AG04450 (cell line): Measurements from ENCODE around the gene HORMAD2. TPM values are rescaled to one million over a fixed set of nuclear protein-coding genes. Genes with fewer than 3 reads are reported as not detected.

Source experiments
- CTCF ChIA-PET: fragments of 300-600, 350-600 bp; formaldehyde crosslinking; extraction: SDS; loops from one replicate; lab custom pipeline; 2022; ENCODE audit warnings: antibody characterized with exemption, inconsistent platforms; lab: Charles Lee
- POLR2A ChIA-PET: fragments of 350-600 bp; formaldehyde crosslinking; extraction: SDS; loops from one replicate; lab custom pipeline; 2021; ENCODE audit warnings: antibody characterized with exemption, inconsistent platforms; lab: Yijun Ruan, JAX
- DNase-seq: peaks from one replicate; pipeline ENCODE4 v3.0.0-alpha.2; 2011; ENCODE audit warnings: low read depth, low spot score
- H3K27ac ChIP-seq: one replicate; pipeline ENCODE4 v1.5.1; 2012; ENCODE audit warnings: low read depth, low read length, control low read depth
- H3K27me3 ChIP-seq: one replicate; pipeline ENCODE4 v1.6.0; 2012; ENCODE audit warnings: low read length; ENCODE audit not compliant: control insufficient read depth, insufficient read depth
- H3K4me3 ChIP-seq: 2 replicates; pipeline ENCODE4 v1.5.1; 2011; ENCODE audit warnings: mild to moderate bottlenecking, low read depth, low read length, control low read depth
- H3K9me3 ChIP-seq: 2 replicates; pipeline ENCODE4 v1.5.1; 2012; ENCODE audit warnings: low read length; ENCODE audit not compliant: control insufficient read depth, insufficient read depth
- CTCF ChIP-seq: IDR thresholded peaks from 2 replicates; pipeline ENCODE4 v1.5.1; 2011; ENCODE audit warnings: low read depth, low read length, control low read depth, inconsistent platforms
- polyA plus RNA-seq: library from polyadenylated mRNA; depleted of rRNA; stranded (reverse); fragments of >200 nt; gene quantifications from 2 replicates; pipeline ENCODE4 v1.2.3, GENCODE V29; 2011

Gene HORMAD2
- polyA plus RNA-seq, 1 experiment = not detected

- H3K4me3 ChIP-seq = no peak overlapping the region
- no peak overlapping the region for H3K27ac ChIP-seq
- ChIA-PET CTCF (interaction anchor here (1.2 to 1.3 kb wide), 2 partner anchors 9 to 171 kb away, joined by 3 to 4 read pairs; no protein-coding TSS in a partner anchor), POLR2A (interaction anchor here (1.1 kb wide), 1 partner anchor 139 kb away, joined by 3 read pairs; no protein-coding TSS in a partner anchor)
- H3K9me3 ChIP-seq = no peaks in the 10 kb centered on the region
- DNase-seq = peak; percentile 11
- no peak for TF ChIP-seq CTCF
- no peaks in the 10 kb centered on the region for H3K27me3 ChIP-seq
These were observed 36.3 kb downstream of the HORMAD2 start for GRCh38 chr22:30116362-30117117.

GRCh38 chr22:30117256-30117655, 37.0 kb downstream of the HORMAD2 start:
- Histone ChIP-seq H3K4me3 (no peak overlapping the region), H3K9me3 (no peaks in the 10 kb centered on the region), H3K27ac (no peak overlapping the region), H3K27me3 (no peaks in the 10 kb centered on the region)
- ChIA-PET POLR2A (interaction anchor here (0.6 kb wide), 1 partner anchor 1165 kb away, joined by 3 read pairs; no protein-coding TSS in a partner anchor), CTCF (interaction anchor here (1.2 to 2.0 kb wide), 3 partner anchors 9 to 171 kb away, joined by 3 to 7 read pairs (median 4); no protein-coding TSS in a partner anchor)
- no peak for TF ChIP-seq CTCF
- DNase-seq = no peak

- POLR2A ChIA-PET = no interaction called here
- no peaks in the 10 kb centered on the region for H3K27me3 ChIP-seq
- no peak for DNase-seq
These were observed 38.0 kb downstream of the HORMAD2 start for GRCh38 chr22:30118291-30118690.

GRCh38 chr22:30121960-30122359, 41.7 kb downstream of the HORMAD2 start:
- POLR2A ChIA-PET = no interaction called here
- Histone ChIP-seq H3K4me3 (no peak overlapping the region; the same call in 1 of the 2 replicates), H3K27ac (no peak overlapping the region), H3K9me3 (no peaks in the 10 kb centered on the region), H3K27me3 (no peaks in the 10 kb centered on the region)
- no peak for DNase-seq
- CTCF ChIA-PET = interaction anchor here (1.6 to 2.1 kb wide), 2 partner anchors 14 to 134 kb away, joined by 7 to 12 read pairs; no protein-coding TSS in a partner anchor
- no peak for TF ChIP-seq CTCF

More at GRCh38 chr22:30118291-30118690, 38.0 kb downstream of the HORMAD2 start:
- H3K27ac ChIP-seq = no peak overlapping the region
- no peak overlapping the region for H3K4me3 ChIP-seq
- TF ChIP-seq CTCF = no peak
- no peaks in the 10 kb centered on the region for H3K9me3 ChIP-seq
- CTCF ChIA-PET = interaction anchor here (0.9 to 2.0 kb wide), 2 partner anchors 10 to 137 kb away, joined by 7 to 8 read pairs; no protein-coding TSS in a partner anchor

- DNase-seq = no peak
- ChIA-PET CTCF (interaction anchor here (0.7 kb wide), 1 partner anchor 15 kb away, joined by 3 read pairs; no protein-coding TSS in a partner anchor), POLR2A (no interaction called here)
- no peaks in the 10 kb centered on the region for H3K9me3 ChIP-seq
- no peak overlapping the region for H3K27ac ChIP-seq
- no peak overlapping the region for H3K4me3 ChIP-seq
- H3K27me3 ChIP-seq = no peaks in the 10 kb centered on the region
- TF ChIP-seq CTCF = no peak
These were observed 43.2 kb downstream of the HORMAD2 start for GRCh38 chr22:30123463-30123862.
